Measurements from ENCODE around the gene NSUN5.

DNA sequence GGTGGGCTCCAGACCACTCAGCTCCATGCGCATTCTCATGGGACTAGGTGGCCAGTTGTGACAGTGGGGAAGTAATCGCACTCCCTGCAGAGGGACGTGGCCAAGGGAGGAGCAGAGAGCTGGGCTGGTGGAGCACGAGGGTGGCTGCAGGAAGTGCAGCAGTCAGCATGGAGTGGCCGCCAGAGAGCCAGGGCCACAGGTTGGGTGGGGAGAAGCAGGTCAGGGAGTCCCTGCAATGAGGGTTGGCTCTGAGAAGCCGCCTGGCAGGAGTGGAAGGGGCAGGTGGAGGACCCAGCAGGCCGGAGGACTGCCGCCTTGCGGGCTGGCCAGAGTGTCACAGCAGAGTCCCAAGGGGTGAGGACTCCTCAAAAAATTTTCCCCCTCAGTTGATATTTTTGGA, 45.6 kb upstream of the NSUN5 start:
- TF ChIP-seq REST (IDR thresholded peaks at IDR 0.05; ENCODE audit: insufficient read depth in 1 of 2, low read depth in 2 of 2, low read length in 2 of 2) (no peak), TAF1 (IDR thresholded peaks at IDR 0.05; ENCODE audit: borderline replicate concordance, insufficient read depth, low read length) (no peak), POLR2AphosphoS5 (IDR thresholded peaks at IDR 0.05; ENCODE audit: low read depth, low read length) (no peak), FOXP2 (optimal IDR thresholded peaks at IDR 0.05; ENCODE audit: borderline replicate concordance, extremely low read depth, extremely low read length, insufficient read depth) (no peak)

Measured in PFSK-1 (cell line).